Measurements from ENCODE around the gene SDK1. TPM values are rescaled to one million over a fixed set of nuclear protein-coding genes. Genes with fewer than 3 reads are reported as not detected.

Gene SDK1
- total RNA-seq, 4 donors from 2014 or later, result under 0.01 to 16.2 (median 7.2) TPM

DNA sequence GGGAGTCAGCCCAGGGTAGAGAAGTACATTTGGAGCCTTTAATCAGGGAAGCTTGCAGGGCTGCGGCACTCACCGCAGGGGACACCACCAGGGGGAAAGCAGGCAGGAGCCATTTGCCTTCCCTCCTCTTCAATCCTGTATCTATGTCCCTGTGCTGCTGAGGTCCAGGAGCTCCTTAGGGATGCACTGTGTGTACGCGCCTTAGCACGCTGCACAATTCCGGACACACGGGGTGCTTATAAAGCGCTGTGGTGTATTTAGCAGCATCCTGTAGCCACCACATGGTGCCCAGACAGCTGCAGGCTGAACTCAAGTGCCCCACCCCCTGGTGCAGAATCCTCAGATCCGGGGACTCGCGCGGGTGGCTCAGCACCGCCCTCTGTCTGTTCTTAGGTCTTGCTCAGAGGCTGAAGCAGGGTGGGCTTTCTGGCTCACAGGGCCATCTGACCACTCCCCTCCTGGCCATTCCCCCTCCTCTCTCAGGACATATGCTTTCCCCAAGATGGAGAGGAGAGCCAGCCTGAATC, 421.4 kb downstream of the SDK1 start:
- Histone ChIP-seq H3K9me3 (no peaks in the 10 kb centered on the region), H3K36me3 (no peaks in the 10 kb centered on the region), H3K27me3 (no peaks in the 10 kb centered on the region), H3K4me1 (no peaks in the 10 kb centered on the region), H3K4me3 (no peak overlapping the region), H3K27ac (no peak overlapping the region)
- no peak for TF ChIP-seq CTCF (IDR thresholded peaks at IDR 0.05)
- TF ChIP-seq POLR2A (IDR thresholded peaks at IDR 0.05), result no peak
- intact Hi-C loops (cut with DNase I; ENCODE audit: low total_unique reads), result no loop called here
- DNase-seq, result no peak

DNA sequence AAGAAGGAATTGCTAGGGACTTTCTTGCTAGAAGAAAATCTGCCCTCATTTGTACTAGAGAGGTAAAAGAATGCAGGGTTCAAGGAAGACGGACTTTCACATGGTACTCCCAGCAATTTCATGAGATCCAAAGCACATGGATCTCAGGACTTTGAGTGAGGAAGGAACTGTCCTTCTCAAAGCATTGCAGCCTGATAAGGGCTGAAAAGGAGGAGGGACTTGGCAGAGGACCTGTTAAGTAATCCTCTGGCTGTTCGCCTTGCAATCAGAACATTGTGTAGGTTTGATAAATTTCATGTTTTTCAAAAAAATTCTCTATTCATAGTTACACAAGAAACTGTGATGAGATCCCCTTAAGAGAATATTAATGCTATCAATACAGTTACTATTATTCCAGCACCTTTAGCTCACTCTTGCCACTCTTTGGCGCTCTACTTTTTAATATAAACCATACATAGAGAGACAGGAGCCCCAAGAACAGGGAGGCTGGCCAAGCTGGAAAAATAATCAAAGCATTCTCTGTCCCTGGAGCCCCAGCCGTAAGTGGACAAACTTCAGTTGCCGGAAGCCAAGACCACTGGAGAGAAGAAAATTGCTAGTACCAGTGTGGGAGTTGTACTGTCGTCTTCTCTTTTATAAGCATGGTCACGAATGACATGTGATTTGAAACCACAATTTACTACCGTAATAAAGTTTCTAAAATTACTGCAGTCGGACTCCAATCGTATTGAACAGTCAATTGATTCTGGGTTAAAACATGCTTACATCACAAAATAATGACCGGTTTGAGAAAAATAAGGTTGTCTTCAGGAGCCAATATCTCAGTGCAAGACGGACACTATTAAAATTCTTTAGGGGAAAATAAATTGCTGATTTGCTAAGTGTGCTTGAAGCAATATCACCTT, 424.4 kb downstream of the SDK1 start:
- DNase-seq, result peak in 1 of 2 donors; percentile 29
- no peaks in the 10 kb centered on the region for H3K4me1 ChIP-seq
- H3K4me3 ChIP-seq, result no peak overlapping the region
- TF ChIP-seq CTCF (IDR thresholded peaks at IDR 0.05), result no peak
- TF ChIP-seq POLR2A (IDR thresholded peaks at IDR 0.05), result no peak
- H3K9me3 ChIP-seq, result no peaks in the 10 kb centered on the region
- H3K27me3 ChIP-seq, result no peaks in the 10 kb centered on the region
- H3K27ac ChIP-seq, result no peak overlapping the region
- H3K36me3 ChIP-seq, result no peaks in the 10 kb centered on the region
- intact Hi-C loops (cut with DNase I; ENCODE audit: low total_unique reads), result no loop called here

DNA sequence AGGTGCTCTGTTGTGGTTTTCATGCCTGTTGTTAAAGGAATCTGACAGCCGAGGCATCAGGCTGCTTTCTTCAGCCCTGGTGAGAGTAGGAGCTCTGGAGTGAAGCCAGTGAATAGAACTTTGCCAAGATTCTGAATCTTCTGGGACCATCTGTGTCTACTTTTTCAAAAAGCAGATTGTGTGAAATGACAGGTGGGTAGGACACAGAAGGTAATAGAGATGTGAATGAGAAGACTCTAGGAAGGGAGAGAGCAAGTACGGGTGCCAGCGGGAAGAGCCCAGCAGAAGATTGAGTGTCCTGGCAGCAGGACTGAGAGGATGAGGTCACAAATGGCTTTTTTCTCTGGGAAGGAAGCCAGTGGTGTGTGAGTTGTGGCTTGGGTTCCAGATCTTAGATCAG, 429.2 kb downstream of the SDK1 start:
- H3K4me3 ChIP-seq, result no peak overlapping the region
- no peaks in the 10 kb centered on the region for H3K4me1 ChIP-seq
- TF ChIP-seq CTCF (IDR thresholded peaks at IDR 0.05), result no peak
- TF ChIP-seq POLR2A (IDR thresholded peaks at IDR 0.05), result no peak
- H3K36me3 ChIP-seq, result no peaks in the 10 kb centered on the region
- intact Hi-C loops (cut with DNase I; ENCODE audit: low total_unique reads), result no loop called here
- DNase-seq, result no peak
- H3K9me3 ChIP-seq, result no peaks in the 10 kb centered on the region
- no peaks in the 10 kb centered on the region for H3K27me3 ChIP-seq
- no peak overlapping the region for H3K27ac ChIP-seq

DNA sequence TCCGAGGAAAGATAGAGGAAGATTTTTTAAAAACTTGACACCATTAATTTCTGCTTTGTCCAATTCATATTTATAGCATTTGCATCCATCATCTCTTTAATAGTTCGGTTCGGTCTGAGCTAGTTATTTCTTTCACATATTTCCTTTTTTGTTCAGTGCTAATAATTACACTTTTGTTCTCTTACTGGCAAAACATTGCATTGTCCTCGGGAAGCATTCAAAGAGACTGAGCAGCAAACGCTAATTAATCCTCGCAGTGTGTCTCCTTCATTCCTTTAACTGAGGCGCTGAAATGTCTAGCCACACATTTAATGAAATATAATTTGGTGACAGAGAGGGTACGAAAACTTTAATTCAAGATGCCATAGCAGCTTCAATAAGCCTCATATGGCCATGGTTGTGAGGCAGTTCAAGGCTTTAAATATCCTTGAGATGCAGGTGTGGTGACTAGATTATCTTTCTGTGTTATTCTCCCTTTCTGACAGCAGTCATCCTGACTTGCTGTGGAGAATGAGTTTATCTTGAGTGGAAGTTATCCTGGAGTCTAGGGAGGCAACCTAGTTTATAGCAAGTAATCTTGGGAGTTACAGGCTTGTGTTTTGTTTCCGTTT, 431.4 kb downstream of the SDK1 start:
- Histone ChIP-seq H3K9me3 (no peaks in the 10 kb centered on the region), H3K27ac (no peak overlapping the region), H3K4me1 (no peaks in the 10 kb centered on the region), H3K4me3 (no peak overlapping the region), H3K36me3 (no peaks in the 10 kb centered on the region), H3K27me3 (no peaks in the 10 kb centered on the region)
- TF ChIP-seq CTCF (IDR thresholded peaks at IDR 0.05) (no peak), POLR2A (IDR thresholded peaks at IDR 0.05) (no peak)
- DNase-seq, result no peak
- intact Hi-C loops (cut with DNase I; ENCODE audit: low total_unique reads), result no loop called here

Data from uterus (tissue), 4 donors.